ENCODE results near the gene MED16.
"Not testable (repeated sequence)": the region's sequence is repeated elsewhere in the genome, so short reads cannot be mapped to it uniquely, and the experiment has no call there.

The MED16 gene

DNA sequence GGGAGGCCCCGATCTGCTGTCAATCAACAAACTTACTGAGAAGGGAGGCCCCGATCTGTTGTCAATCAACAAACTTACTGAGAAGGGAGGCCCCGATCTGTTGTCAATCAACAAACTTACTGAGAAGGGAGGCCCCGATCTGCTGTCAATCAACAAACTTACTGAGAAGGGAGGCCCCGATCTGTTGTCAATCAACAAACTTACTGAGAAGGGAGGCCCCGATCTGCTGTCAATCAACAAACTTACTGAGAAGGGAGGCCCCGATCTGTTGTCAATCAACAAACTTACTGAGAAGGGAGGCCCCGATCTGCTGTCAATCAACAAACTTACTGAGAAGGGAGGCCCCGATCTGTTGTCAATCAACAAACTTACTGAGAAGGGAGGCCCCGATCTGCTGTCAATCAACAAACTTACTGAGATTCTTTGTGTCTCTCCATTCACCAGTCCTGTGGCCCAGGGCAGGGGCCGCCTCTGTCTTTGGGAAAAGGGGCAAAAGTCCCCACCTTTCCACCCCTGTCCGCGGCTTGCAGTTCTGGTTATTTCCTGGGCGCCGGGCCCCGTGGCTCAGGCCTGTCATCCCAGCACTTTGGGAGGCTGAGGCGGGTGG lies 39.3 kb downstream of the MED16 start:
- DNase-seq (ENCODE audit: low spot score), result not testable (repeated sequence)

DNA sequence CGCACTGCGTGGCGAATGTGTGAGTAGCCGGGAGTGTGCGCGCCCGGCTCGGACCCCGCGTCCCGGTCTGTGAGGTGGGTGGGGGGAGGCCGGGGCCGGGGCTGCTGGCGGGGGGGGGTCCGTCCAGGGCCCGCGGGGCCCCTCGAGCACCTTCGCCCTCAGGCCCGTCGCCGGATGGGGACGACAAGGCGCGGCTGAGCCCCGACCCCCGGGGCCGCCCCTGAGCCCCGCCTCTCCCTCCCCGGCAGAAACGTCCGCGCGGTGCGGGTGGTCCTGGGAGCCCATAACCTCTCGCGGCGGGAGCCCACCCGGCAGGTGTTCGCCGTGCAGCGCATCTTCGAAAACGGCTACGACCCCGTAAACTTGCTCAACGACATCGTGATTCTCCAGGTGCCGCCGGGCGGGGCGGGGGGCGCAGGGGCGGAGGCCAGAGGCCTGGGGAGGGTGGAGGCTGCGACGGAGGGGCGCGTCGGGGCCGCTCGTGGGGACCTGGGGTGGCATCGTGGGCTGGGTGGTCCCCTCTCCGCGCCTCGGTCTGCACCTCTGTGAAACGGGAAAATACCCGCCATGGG lies 39.9 kb downstream of the MED16 start:
- no peak for DNase-seq (ENCODE audit: low spot score)

DNA sequence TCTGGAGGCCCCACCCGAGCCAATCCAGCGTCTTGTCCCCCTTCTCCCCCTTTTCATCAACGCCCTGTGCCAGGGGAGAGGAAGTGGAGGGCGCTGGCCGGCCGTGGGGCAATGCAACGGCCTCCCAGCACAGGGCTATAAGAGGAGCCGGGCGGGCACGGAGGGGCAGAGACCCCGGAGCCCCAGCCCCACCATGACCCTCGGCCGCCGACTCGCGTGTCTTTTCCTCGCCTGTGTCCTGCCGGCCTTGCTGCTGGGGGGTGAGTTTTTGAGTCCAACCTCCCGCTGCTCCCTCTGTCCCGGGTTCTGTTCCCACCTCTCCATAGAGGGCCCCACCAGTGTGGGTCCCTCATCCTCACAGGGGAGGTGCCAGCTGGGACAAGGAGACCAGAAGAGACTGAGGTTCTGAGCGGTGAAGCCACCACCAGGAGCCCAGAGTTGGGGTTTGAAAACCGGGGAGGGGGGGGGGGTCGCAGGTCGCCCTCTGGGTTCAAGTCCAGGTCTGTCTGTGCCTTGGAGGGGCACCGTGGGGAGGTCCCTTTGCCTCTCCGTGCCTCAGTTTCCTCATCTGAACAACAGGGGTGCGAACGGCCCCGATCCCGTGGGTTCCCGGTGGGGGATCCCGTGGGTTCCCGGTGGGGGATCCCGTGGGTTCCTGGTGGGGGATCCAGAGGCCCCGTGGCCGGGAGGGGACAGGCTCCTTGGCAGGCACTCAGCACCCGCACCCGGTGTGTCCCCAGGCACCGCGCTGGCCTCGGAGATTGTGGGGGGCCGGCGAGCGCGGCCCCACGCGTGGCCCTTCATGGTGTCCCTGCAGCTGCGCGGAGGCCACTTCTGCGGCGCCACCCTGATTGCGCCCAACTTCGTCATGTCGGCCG lies 40.6 kb downstream of the MED16 start, which contains the start of gene ELANE:
Gene ELANE (plus strand): TSS at position 168 of the 878 bp plus-strand sequence. CDS start 26 bp downstream, at position 194.
- no peak for DNase-seq (ENCODE audit: low spot score)

DNA sequence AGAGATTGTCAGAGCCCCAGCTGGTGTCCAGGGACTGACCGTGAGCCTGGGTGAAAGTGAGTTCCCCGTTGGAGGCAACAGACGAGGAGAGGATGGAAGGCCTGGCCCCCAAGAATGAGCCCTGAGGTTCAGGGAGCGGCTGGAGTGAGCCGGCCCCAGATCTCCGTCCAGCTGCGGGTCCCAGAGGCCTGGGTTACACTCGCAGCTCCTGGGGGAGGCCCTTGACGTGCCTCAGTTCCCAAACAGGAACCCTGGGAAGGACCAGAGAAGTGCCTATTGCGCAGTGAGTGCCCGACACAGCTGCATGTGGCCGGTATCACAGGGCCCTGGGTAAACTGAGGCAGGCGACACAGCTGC lies 42.0 kb downstream of the MED16 start:
- no peak for DNase-seq (ENCODE audit: low spot score)

DNA sequence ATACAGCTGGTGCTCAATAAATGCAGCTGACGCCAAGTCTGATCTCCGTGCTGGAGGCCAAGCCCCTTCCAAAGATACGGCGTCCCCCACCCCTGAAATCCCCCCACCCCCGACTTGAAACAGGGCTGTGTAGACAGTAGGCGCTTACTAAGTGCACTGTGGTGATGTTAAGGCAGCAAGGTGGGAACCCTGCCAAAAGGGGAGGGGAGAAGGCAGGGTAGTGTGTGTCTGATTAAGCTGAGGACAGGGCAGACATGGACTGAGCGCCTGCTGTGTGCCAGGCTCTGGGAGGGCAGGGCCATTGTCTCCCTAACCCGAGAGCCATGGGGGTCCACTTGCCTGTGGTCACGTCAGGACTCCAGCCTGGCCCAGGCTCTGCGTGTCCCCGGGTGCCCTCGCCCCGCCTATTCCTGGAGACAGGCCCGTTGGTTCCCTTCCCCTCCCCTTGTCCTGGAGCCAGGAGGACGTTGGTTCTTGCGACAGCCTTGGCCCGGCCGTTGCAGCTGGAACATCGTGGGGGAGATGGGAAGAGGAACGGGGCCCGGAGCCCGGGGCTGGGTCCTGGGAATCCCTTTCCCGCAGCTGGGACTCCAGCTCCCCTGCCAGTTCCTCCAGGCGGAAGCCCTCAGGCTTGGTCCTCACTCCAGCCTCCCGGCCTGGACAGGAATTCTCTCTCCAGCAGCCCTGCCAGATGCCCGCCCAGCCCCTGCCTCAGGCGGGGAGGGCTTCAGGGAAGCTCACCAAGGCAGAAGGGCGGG lies 42.6 kb downstream of the MED16 start:
- peak; percentile 86 for DNase-seq (ENCODE audit: low spot score)

DNA sequence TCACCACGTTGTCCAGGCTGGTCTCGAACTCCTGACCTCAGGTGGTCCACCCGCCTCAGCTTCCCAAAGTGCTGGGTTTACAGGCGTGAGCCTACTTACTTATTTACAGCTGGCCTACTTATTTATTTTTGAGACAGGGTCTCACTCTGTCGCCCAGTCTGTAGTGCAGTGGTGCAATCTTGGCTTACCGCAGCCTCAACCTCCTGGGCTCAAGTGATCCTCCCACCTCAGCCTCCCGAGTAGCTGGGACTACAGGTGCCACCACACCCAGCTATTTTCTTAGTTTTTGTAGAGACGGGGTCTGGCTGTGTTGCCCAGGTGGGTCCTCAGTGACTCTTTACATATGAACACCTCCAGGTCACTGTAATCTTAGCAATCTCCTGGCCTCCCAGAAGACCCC lies 43.8 kb downstream of the MED16 start:
- DNase-seq (ENCODE audit: low spot score), result not testable (repeated sequence)

DNA sequence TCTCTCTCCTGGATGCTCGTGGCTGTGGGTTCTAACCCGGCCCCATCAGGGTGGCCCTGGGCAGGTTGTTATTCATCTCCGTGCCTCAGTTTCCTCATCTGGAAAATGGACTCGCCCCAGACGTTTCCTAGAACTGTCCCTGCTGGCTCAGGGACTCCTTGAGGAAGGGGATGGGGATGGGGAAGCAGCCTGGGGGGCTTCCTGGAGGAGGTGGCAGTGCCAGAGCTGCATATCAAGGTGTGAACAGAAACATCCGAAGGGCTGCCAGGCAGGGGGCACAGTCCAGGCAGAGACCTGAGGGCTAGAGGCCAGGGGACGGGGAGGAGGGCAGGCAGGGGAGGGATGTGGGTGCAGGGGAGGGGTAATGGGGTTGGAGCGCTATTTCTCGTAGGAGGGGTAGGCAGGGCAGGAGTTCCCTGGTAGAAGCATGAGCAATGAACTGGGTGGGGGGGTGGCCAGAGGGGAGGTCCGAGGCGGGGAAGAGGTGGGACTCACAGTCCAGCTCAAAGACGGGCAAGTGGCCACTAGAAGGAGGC lies 44.5 kb downstream of the MED16 start:
- DNase-seq (ENCODE audit: low spot score), result no peak

DNA sequence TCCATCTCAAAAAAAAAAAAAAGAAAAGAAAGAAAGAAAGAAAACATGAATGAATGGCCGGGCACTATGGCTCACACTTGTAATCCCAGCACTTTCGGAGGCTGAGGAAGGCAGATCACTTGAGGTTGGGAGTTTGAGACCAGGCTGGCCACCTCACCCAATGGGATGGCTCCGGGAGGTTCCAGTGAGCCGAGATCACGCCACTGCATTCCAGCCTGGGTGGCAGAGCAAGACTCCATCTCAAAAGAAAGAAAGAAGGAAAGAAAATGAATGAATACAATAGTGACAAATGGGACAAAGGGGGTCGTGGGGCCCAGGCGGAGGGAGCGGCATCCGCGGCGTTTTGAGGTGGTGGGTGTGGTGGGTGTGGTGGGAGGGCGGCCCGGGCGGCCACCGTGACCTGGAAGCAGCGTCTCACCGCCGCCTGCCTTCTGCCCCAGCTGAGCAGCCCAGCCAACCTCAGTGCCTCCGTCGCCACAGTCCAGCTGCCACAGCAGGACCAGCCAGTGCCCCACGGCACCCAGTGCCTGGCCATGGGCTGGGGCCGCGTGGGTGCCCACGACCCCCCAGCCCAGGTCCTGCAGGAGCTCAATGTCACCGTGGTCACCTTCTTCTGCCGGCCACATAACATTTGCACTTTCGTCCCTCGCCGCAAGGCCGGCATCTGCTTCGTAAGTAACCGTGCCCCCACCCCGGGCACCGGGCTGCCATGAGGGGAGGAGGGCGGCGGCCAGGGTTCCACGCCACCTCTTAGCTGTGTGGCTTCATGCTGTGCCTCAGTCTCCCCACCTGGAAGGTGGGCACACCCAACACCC lies 47.1 kb downstream of the MED16 start:
- no peak for DNase-seq (ENCODE audit: low spot score)

DNA sequence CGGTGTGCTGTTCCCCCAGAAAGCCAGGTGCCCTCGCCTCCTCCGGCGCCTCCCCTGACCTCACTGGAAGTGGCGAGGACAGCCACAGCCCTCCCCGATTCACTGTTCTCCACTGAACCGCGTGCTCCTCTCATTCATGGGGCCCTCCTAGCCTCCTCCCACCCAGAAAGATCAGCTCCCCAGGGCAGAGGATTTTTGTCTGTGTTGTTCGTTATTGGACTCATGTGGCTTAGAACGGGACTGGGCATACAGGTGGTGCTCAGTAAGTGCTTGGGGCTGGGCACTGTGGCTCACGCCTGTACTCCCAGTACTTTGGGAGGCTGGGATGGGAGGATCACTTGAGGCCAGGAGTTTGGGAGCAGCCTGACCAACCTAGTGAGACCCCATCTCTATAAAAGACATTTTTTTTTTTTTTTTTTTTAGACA lies 48.4 kb downstream of the MED16 start:
- DNase-seq (ENCODE audit: low spot score), result no peak

DNA sequence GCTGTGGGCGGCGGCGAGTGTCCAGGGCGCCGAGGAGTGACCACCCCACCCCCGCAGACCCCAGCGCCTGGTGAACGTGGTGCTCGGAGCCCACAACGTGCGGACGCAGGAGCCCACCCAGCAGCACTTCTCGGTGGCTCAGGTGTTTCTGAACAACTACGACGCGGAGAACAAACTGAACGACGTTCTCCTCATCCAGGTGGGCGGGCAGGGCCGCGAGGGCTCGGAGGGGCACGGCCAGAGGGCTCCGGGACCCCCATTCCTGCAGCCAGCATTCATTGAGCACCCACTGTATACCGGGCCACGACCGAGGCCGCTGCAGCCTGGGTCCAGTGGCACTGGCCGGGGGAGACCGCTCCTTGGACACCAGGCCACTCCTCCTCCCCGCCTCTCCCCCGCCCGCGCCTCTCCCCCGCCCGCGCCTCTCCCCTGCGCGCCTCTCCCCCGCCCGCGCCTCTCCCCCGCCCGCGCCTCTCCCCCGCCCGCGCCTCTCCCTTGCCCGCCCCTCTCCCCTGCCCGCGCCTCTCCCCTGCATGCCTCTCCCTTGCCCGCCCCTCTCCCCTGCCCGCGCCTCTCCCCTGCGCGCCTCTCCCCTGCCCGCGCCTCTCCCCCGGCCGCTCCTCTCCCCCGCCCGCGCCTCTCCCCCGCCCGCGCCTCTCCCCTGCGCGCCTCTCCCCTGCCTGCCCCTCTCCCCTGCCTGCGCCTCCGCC lies 49.0 kb downstream of the MED16 start:
- no peak for DNase-seq (ENCODE audit: low spot score)

DNA sequence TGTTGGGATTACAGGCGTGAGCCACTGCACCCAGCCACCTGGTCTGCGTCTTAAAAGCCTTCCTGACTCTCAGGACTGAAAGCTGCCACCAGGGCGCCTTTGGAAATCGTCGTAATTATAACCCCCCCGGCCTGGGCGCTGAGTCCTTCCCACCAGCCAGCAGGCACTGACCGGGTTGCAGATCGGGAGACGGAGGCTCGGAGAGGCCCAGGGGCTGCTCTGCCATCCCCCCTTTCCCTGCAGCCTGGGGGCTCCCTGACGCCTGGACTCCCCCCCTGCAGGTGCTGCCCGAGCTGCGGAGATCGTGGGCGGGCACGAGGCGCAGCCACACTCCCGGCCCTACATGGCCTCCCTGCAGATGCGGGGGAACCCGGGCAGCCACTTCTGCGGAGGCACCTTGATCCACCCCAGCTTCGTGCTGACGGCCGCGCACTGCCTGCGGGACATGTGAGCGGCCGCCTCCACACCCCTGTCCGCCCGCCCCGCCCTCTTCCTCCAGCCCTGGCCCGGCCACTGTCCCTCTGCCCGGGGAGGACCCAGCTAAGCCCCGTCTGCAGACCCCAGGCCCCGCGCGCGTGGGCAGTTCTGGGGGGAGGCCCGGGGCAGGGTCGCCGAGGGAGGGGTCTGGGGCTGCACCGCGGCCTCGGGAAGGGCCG lies 49.7 kb downstream of the MED16 start:
- DNase-seq (ENCODE audit: low spot score), result peak; percentile 62

DNA sequence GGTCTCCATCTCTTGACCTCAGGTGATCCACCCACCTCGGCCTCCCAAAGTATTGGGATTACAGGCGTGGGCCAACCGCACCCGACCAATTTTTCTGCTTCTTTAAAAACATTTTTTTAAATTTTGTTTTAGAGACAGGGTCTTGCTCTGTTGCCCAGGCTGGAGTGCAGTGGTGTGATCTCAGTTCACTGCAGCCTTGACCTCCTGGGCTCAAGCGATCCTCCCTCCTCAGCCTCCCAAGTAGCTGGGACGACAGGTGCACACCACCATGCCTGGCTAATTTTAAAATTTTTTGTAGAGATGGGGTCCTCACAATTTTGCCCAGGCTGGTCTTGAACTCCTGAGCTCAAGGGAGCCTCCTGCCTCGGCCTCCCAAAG lies 50.2 kb downstream of the MED16 start:
- DNase-seq (ENCODE audit: low spot score), result not testable (repeated sequence)

DNA sequence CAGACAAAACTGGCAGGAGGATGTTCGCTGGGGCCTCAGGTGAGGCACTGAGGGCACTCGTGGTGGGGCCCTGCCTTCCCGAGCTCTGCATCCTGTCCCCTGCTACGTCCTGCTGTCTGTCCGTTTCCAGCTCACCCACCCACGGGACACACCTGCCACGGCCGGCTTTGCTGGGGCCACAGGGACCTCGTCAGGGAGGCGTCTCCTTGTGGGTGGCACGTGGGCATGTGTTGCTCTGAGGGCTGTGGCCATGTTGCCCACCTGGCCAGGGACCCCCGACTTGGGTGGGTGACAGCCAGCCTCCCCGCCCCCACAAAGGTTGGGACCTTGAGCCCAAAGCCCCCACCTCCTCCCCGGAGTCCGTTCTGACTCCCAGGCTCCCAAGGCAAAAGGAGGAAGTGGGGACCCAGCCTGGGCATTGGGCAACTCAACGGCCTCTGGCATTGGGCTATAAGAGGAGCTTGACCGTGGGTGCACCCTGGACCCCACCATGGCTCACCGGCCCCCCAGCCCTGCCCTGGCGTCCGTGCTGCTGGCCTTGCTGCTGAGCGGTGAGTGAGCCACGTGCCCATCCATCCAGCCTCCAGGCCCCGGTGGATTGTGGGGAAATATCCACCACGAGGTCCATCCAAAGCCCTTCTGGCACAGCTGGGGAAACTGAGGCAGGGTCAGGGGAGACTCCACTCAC lies 52.3 kb downstream of the MED16 start, which contains the start of gene PRTN3:
Gene PRTN3 (plus strand): TSS at position 481 of the 688 bp plus-strand sequence. CDS start 10 bp downstream, at position 491.
- DNase-seq (ENCODE audit: low spot score), result no peak

DNA sequence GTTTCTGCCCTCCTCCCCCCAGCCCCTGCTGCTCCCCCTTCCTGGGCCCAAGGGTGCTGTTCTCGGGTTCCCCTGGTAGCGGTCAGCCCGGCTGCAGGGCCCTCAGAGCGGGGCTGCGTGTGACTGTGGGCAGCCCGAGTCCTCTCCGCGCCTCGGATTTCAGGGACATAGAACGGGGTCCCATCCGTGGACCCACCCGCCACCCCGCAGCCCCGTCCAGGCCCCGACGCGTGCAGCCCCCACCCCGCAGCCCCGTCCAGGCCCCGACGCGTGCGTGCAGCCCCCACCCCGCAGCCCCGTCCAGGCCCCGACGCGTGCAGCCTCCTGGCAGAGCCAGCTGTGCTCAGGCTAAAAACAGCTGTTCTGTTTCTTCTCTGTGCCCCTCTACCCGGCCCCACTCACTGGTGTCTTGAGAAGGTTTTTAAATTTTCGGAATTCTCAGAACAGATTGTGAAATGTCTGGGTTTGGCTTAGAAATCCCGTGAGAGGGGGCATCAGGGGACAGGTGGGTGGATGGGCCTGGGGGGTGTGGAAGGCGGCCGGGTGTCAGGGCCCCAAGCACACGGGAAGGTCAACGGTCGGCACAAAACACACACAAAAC lies 57.7 kb downstream of the MED16 start:
- no peak for DNase-seq (ENCODE audit: low spot score)

DNA sequence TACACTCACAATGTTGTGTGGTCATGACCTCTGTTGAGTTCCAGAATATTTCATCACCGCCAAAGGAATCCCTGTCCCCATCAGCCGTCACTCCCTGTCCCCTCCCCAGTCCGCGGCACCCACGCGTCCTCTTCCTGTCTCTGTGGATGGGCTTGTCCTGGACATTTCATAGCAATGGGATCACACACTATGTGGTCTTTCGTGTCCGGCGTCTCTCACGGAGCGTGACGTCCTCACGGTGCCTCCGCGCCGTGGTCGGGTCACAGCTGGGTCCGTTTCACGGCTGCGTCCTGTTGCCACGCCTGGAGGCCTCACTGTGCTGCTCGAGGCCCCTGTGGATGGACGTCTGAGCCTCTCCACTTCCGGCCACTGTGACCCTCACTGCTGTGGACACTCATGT lies 58.8 kb downstream of the MED16 start:
- DNase-seq (ENCODE audit: low spot score), result no peak

DNA sequence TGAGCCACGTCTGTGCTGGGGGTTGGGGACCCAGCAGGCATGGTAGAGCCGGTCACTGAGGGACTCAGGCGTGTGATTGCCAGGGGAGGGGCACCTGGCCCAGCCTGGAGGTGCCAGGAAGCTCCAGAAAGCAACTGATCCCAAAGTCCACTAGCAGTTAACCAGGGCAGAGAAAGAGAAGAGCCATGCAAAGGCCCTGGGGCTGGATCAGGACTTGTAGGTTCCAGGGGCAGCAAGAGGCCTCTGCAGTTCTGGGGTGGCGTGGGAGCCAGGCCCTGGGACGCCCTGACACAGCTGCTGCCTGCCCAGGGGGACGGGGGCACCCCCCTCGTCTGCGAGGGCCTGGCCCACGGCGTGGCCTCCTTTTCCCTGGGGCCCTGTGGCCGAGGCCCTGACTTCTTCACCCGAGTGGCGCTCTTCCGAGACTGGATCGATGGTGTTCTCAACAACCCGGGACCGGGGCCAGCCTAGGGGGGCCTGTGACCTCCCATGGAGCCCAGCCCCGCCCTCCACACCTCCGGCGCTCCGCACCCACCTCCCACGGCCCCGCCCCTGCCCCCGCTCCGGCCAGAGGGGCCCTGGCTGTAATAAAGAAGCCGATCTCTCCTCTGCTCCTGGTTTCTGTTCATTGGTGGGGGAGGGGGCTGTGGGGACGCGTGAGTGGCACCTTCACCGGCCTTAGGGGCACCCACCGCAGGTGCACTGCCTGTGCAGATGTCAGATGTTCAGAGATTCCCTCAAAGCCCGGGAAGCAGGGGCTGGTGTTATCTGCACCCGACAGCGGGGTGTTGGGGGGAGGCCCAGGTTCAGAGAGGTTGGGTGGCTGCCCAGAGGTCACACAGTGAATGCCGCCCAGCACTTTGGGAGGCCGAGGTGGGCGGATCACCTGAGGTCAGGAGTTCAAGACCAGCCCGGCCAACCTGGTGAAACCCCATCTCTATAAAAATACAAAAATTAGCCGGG lies 61.3 kb downstream of the MED16 start:
- no peak for DNase-seq (ENCODE audit: low spot score)

DNA sequence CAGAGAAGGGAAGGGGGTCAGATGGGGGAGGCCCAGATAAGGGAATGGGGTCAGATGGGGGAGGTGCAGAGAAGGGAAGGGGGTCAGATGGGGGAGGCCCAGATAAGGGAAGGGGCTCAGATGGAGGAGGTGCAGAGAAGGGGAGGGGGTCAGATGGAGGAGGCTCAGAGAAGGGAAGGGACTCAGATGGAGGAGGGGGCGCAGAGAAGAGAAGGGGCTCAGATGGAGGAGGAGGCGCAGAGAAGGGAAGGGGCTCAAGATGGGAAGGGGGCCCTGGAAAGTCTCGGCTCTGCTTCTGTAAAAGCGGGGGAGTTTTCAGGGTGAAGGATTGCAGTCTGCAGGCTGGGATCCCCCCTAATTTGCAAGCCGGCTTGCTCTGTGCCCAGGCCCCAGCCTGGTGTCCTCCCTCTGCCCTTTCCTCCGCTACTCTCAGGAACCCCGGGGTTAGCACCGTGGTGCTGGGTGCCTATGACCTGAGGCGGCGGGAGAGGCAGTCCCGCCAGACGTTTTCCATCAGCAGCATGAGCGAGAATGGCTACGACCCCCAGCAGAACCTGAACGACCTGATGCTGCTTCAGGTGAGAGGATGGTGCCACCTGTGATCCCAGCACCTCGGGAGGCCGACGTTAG lies 63.7 kb downstream of the MED16 start:
- no peak for DNase-seq (ENCODE audit: low spot score)
